SK-N-SH (cell line): ENCODE data around the gene KRTAP5-8.

Experiments used
- FOSL2 ChIP-seq: IDR thresholded peaks from 2 replicates; pipeline ENCODE4 v1.4.0; 2012; ENCODE audit warnings: low read depth, mild to moderate bottlenecking, moderate library complexity, borderline replicate concordance
- GATA2 ChIP-seq: sonication (generic); formaldehyde crosslinking; IDR thresholded peaks from 2 replicates; pipeline ENCODE4 v1.5.0; 2020; ENCODE audit warnings: mild to moderate bottlenecking, missing genetic modification reagents
- MXI1 ChIP-seq: IDR thresholded peaks from 2 replicates; pipeline ENCODE4 v1.6.1; 2012; ENCODE audit warnings: mild to moderate bottlenecking, low read depth, low read length, improper control_type of control experiment
- POLR2AphosphoS5 ChIP-seq: IDR thresholded peaks from 2 replicates; pipeline ENCODE4 v1.6.1; 2012; ENCODE audit warnings: low read depth, low read length
- RXRA ChIP-seq: IDR thresholded peaks from 2 replicates; pipeline ENCODE4 v1.4.0; 2012; ENCODE audit warnings: low read depth, mild to moderate bottlenecking, borderline replicate concordance
- TAF1 ChIP-seq: IDR thresholded peaks from 2 replicates; pipeline ENCODE4 v1.6.1; 2012; ENCODE audit warnings: low read depth, mild to moderate bottlenecking, low read length, moderate library complexity, borderline replicate concordance
- TF ChIP-seq, protein P1 (sequence below): IDR thresholded peaks from 2 replicates; pipeline ENCODE4 v1.4.0; 2012; ENCODE audit warnings: low read depth
- TF ChIP-seq, protein P2 (sequence below): fragments of 150-350 bp; IDR thresholded peaks from 2 replicates; pipeline ENCODE4 v1.6.1; 2017; ENCODE audit warnings: antibody characterized with exemption, low read length, low read depth, borderline replicate concordance
- TF ChIP-seq, protein P3 (sequence below): IDR thresholded peaks from 2 replicates; pipeline ENCODE4 v1.6.1; 2012; ENCODE audit warnings: mild to moderate bottlenecking, low read depth, low read length, moderate library complexity
- TF ChIP-seq, protein P4 (sequence below): fragments of 200-600 bp; sonication (generic); IDR thresholded peaks from 2 replicates; pipeline ENCODE4 v1.6.1; 2017; ENCODE audit warnings: antibody characterized with exemption, mild to moderate bottlenecking, moderate library complexity
- TF ChIP-seq, protein P5 (sequence below): IDR thresholded peaks from 2 replicates; pipeline ENCODE4 v1.4.0; 2012; ENCODE audit warnings: low read depth, borderline replicate concordance
- TF ChIP-seq, protein P6 (sequence below): IDR thresholded peaks from 2 replicates; pipeline ENCODE4; 2012

DNA sequence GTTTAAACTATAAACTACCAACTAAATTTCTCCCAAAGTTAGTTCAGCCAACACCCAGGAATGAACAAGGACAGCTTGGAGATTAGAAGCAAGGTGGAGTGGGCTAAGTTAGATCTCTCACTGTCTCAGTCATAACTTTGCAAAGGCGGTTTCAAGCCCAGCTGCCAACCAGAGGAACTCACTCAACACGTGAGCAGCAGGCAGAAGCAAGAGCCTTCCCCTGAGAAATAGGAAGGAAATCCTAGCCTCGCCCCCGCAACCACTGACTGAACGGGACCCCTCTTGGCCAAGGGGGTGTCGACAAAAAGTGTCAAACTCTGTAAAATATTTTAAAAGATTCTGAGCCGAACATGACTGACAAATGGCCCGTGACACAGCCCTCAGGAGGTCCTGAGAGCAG, 6.0 kb downstream of the KRTAP5-8 start:
- TF ChIP-seq RXRA (no peak), POLR2AphosphoS5 (no peak), MXI1 (no peak), GATA2 (CRISPR knock-in tag) (no peak), TAF1 (no peak), FOSL2 (no peak)
- TF ChIP-seq, protein P1, sequence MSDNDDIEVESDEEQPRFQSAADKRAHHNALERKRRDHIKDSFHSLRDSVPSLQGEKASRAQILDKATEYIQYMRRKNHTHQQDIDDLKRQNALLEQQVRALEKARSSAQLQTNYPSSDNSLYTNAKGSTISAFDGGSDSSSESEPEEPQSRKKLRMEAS = no peak
- TF ChIP-seq, protein P2, sequence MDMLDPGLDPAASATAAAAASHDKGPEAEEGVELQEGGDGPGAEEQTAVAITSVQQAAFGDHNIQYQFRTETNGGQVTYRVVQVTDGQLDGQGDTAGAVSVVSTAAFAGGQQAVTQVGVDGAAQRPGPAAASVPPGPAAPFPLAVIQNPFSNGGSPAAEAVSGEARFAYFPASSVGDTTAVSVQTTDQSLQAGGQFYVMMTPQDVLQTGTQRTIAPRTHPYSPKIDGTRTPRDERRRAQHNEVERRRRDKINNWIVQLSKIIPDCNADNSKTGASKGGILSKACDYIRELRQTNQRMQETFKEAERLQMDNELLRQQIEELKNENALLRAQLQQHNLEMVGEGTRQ = no peak
- TF ChIP-seq, protein P3, sequence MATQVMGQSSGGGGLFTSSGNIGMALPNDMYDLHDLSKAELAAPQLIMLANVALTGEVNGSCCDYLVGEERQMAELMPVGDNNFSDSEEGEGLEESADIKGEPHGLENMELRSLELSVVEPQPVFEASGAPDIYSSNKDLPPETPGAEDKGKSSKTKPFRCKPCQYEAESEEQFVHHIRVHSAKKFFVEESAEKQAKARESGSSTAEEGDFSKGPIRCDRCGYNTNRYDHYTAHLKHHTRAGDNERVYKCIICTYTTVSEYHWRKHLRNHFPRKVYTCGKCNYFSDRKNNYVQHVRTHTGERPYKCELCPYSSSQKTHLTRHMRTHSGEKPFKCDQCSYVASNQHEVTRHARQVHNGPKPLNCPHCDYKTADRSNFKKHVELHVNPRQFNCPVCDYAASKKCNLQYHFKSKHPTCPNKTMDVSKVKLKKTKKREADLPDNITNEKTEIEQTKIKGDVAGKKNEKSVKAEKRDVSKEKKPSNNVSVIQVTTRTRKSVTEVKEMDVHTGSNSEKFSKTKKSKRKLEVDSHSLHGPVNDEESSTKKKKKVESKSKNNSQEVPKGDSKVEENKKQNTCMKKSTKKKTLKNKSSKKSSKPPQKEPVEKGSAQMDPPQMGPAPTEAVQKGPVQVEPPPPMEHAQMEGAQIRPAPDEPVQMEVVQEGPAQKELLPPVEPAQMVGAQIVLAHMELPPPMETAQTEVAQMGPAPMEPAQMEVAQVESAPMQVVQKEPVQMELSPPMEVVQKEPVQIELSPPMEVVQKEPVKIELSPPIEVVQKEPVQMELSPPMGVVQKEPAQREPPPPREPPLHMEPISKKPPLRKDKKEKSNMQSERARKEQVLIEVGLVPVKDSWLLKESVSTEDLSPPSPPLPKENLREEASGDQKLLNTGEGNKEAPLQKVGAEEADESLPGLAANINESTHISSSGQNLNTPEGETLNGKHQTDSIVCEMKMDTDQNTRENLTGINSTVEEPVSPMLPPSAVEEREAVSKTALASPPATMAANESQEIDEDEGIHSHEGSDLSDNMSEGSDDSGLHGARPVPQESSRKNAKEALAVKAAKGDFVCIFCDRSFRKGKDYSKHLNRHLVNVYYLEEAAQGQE = no peak
- TF ChIP-seq, protein P4, sequence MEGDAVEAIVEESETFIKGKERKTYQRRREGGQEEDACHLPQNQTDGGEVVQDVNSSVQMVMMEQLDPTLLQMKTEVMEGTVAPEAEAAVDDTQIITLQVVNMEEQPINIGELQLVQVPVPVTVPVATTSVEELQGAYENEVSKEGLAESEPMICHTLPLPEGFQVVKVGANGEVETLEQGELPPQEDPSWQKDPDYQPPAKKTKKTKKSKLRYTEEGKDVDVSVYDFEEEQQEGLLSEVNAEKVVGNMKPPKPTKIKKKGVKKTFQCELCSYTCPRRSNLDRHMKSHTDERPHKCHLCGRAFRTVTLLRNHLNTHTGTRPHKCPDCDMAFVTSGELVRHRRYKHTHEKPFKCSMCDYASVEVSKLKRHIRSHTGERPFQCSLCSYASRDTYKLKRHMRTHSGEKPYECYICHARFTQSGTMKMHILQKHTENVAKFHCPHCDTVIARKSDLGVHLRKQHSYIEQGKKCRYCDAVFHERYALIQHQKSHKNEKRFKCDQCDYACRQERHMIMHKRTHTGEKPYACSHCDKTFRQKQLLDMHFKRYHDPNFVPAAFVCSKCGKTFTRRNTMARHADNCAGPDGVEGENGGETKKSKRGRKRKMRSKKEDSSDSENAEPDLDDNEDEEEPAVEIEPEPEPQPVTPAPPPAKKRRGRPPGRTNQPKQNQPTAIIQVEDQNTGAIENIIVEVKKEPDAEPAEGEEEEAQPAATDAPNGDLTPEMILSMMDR = no peak
- TF ChIP-seq, protein P5, sequence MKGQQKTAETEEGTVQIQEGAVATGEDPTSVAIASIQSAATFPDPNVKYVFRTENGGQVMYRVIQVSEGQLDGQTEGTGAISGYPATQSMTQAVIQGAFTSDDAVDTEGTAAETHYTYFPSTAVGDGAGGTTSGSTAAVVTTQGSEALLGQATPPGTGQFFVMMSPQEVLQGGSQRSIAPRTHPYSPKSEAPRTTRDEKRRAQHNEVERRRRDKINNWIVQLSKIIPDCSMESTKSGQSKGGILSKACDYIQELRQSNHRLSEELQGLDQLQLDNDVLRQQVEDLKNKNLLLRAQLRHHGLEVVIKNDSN = no peak
- TF ChIP-seq, protein P6, sequence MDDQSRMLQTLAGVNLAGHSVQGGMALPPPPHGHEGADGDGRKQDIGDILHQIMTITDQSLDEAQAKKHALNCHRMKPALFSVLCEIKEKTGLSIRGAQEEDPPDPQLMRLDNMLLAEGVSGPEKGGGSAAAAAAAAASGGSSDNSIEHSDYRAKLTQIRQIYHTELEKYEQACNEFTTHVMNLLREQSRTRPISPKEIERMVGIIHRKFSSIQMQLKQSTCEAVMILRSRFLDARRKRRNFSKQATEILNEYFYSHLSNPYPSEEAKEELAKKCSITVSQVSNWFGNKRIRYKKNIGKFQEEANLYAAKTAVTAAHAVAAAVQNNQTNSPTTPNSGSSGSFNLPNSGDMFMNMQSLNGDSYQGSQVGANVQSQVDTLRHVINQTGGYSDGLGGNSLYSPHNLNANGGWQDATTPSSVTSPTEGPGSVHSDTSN = no peak
